IMR-90 (cell line): ENCODE results near the gene SH3GL2. TPM values are rescaled to one million over a fixed set of nuclear protein-coding genes. Genes with fewer than 3 reads are reported as not detected.

Source experiments
- ATAC-seq: fragments of 200-7000 bp; cut with Tn5 transposase; 2 replicates; pipeline ENCODE4 v1.9.1; 2020; ENCODE audit warnings: low read depth, mild to moderate bottlenecking, moderate library complexity
- BruUV-seq: library from RNA; stranded (reverse); fragments of 400-500 nt; replicated peaks from 2 replicates; lab custom pipeline; 2021; lab: Mats Ljungman, UMichigan
- CTCF ChIA-PET: fragments of 300-600 bp; formaldehyde crosslinking; extraction: SDS; loops from one replicate; lab custom pipeline; 2021; ENCODE audit warnings: antibody characterized with exemption; lab: Yijun Ruan, JAX
- POLR2A ChIA-PET: fragments of 300-600 bp; sonication (Branson Sonifier 250); formaldehyde crosslinking; loops from one replicate; lab custom pipeline; 2022; ENCODE audit warnings: antibody characterized with exemption; ENCODE audit not compliant: unreplicated experiment; lab: Charles Lee
- DNase-seq: peaks from one replicate; pipeline ENCODE4 v3.0.0; 2013
- H2AFZ ChIP-seq: replicated peaks from 2 replicates; pipeline ENCODE3; 2013; ENCODE audit warnings: low read length, mild to moderate bottlenecking; ENCODE audit not compliant: poor library complexity
- H2AK5ac ChIP-seq: 2 replicates; pipeline ENCODE4 v1.6.1; 2013; ENCODE audit warnings: low read depth, low read length, inconsistent platforms
- H2AK9ac ChIP-seq: replicated peaks from 2 replicates; pipeline ENCODE3; 2013; ENCODE audit warnings: mild to moderate bottlenecking, low read depth, low read length, moderate library complexity; ENCODE audit not compliant: poor library complexity
- H2BK120ac ChIP-seq: 2 replicates; pipeline ENCODE4 v1.6.1; 2013; ENCODE audit warnings: low read depth, low read length, inconsistent platforms
- H2BK15ac ChIP-seq: 3 replicates; pipeline ENCODE4 v1.6.1; 2013; ENCODE audit warnings: low read depth, low read length, inconsistent platforms
- H2BK20ac ChIP-seq: 2 replicates; pipeline ENCODE4 v1.6.1; 2013; ENCODE audit warnings: low read depth, mild to moderate bottlenecking, inconsistent platforms, low read length, moderate library complexity
- H2BK5ac ChIP-seq: 2 replicates; pipeline ENCODE4 v1.6.1; 2013; ENCODE audit warnings: mild to moderate bottlenecking, low read depth, low read length, inconsistent platforms; ENCODE audit not compliant: poor library complexity, severe bottlenecking
- H3K14ac ChIP-seq: replicated peaks from 2 replicates; pipeline ENCODE4 v1.6.1; 2013; ENCODE audit warnings: low read depth, low read length, inconsistent platforms
- H3K18ac ChIP-seq: 2 replicates; pipeline ENCODE4 v1.6.1; 2013; ENCODE audit warnings: low read depth, low read length, control low read depth
- H3K23ac ChIP-seq: 2 replicates; pipeline ENCODE4 v1.6.1; 2013; ENCODE audit warnings: low read depth, low read length, inconsistent platforms
- H3K27ac ChIP-seq: 2 replicates; pipeline ENCODE4 v1.5.1; 2013; ENCODE audit warnings: mild to moderate bottlenecking, control low read depth, low read length; ENCODE audit not compliant: insufficient read depth
- H3K27me3 ChIP-seq: 2 replicates; pipeline ENCODE4 v1.6.1; 2013; ENCODE audit warnings: low read length; ENCODE audit not compliant: control insufficient read depth, insufficient read depth
- H3K36me3 ChIP-seq: 2 replicates; pipeline ENCODE4 v1.6.1; 2013; ENCODE audit warnings: low read length, mixed read lengths; ENCODE audit not compliant: control insufficient read depth, insufficient read depth
- H3K4ac ChIP-seq: 2 replicates; pipeline ENCODE4 v1.6.1; 2013; ENCODE audit warnings: low read depth, low read length, inconsistent platforms
- H3K4me1 ChIP-seq: 2 replicates; pipeline ENCODE4 v1.6.1; 2013; ENCODE audit warnings: low read length, mixed read lengths; ENCODE audit not compliant: control insufficient read depth, insufficient read depth
- H3K4me2 ChIP-seq: 2 replicates; pipeline ENCODE4 v1.6.1; 2013; ENCODE audit warnings: low read depth, mild to moderate bottlenecking, control low read depth, low read length, moderate library complexity
- H3K4me3 ChIP-seq: 2 replicates; pipeline ENCODE4 v1.5.1; 2013; ENCODE audit warnings: low read depth, mild to moderate bottlenecking, control low read depth, low read length, moderate library complexity; ENCODE audit not compliant: insufficient read depth
- H3K56ac ChIP-seq: 2 replicates; pipeline ENCODE4 v1.6.1; 2013; ENCODE audit warnings: low read length, inconsistent platforms; ENCODE audit not compliant: insufficient read depth; ENCODE audit errors: extremely low read depth
- H3K79me1 ChIP-seq, 2 experiments: 2 replicates each; pipeline ENCODE4 v1.6.1; 2013; ENCODE audit warnings: low read length in 2 of 2, inconsistent platforms in 1 of 2, low read depth in 1 of 2
- H3K9ac ChIP-seq: 2 replicates; pipeline ENCODE4 v1.6.1; 2013; ENCODE audit warnings: low read depth, low read length, control low read depth
- H3K9me1 ChIP-seq: 2 replicates; pipeline ENCODE4 v1.6.1; 2013; ENCODE audit warnings: low read length, inconsistent platforms; ENCODE audit not compliant: insufficient read depth
- H3K9me3 ChIP-seq: 2 replicates; pipeline ENCODE4 v1.6.1; 2013; ENCODE audit warnings: low read length; ENCODE audit not compliant: control insufficient read depth, insufficient read depth
- H4K20me1 ChIP-seq: 2 replicates; pipeline ENCODE4 v1.6.1; 2013; ENCODE audit warnings: low read length, inconsistent platforms; ENCODE audit not compliant: insufficient read depth
- H4K5ac ChIP-seq: 2 replicates; pipeline ENCODE4 v1.6.1; 2013; ENCODE audit warnings: mild to moderate bottlenecking, low read depth, low read length, control low read depth
- H4K8ac ChIP-seq, 2 experiments: 2 replicates each; pipeline ENCODE4 v1.6.1; 2013; ENCODE audit warnings: low read depth in 2 of 2, low read length in 2 of 2, control low read depth in 1 of 2, inconsistent platforms in 1 of 2
- H4K91ac ChIP-seq: 2 replicates; pipeline ENCODE4 v1.6.1; 2013; ENCODE audit warnings: low read depth, low read length, inconsistent platforms; ENCODE audit not compliant: insufficient read depth
- MAFK ChIP-seq: IDR thresholded peaks from 2 replicates; pipeline ENCODE4 v1.6.1; 2012; ENCODE audit warnings: low read depth, low read length, improper control_type of control experiment
- WGBS, 2 experiments: methylation state at CpG; one replicate each; pipeline versions ENCODE4 v1.1.5 to v1.1.7; 2013; ENCODE audit warnings: missing lambda C conversion rate in 2 of 2; ENCODE audit not compliant: insufficient read length in 1 of 2; ENCODE audit errors: extremely low coverage in 2 of 2; 5-methylcytosine and 5-hydroxymethylcytosine counted together
- dilution Hi-C: fragments of 300-500 bp; cut with HindIII; formaldehyde crosslinking; loops from one replicate; pipeline ENCODE4 v1.14.3; 2018; ENCODE audit warnings: low sequenced_read_pairs; ENCODE audit not compliant: unreplicated experiment
- in situ Hi-C: fragments of 300-500 bp; cut with MboI; formaldehyde crosslinking; loops from 3 replicates; pipeline ENCODE4 v1.14.3; 2019; ENCODE audit warnings: low sequenced_read_pairs, inconsistent platforms, mixed read lengths
- intact Hi-C: fragments of 100-400 bp; cut with micrococcal nuclease; formaldehyde crosslinking; loops from 2 replicates; pipeline ENCODE4 v1.10.0; 2022
- polyA plus RNA-seq, 3 experiments: library from polyadenylated mRNA; depleted of rRNA; stranded (reverse); fragments of >200 nt; gene quantifications; 2 replicates each; pipeline ENCODE4 v1.2.3, GENCODE V29; 2012; ENCODE audit warnings: low replicate concordance in 1 of 3
- total RNA-seq: library from RNA; depleted of rRNA; stranded (reverse); fragments of >200 nt; gene quantifications from 2 replicates; pipeline ENCODE4 v1.2.3, GENCODE V29; 2012

SH3GL2 gene
- total and polyA plus RNA-seq, 2 of the 4 experiments (the other 2 are of a cell fraction) = under 0.01 to 0.05 TPM

- dilution Hi-C loops = no loop called here
- H3K18ac ChIP-seq = no peak overlapping the region
- H3K4me2 ChIP-seq = no peak overlapping the region
- H3K4ac ChIP-seq = no peak overlapping the region
- H3K27me3 ChIP-seq = no peaks in the 10 kb centered on the region
- H2BK15ac ChIP-seq = no peak overlapping the region
- WGBS, 2 experiments = no CpG with 5 or more reads among the region's 1 CpG
- no peak for TF ChIP-seq MAFK
- H2BK5ac ChIP-seq = no peak overlapping the region
- no peak overlapping the region for H3K14ac ChIP-seq
- no peak overlapping the region for H4K91ac ChIP-seq
- no peak overlapping the region for H4K8ac ChIP-seq
- POLR2A ChIA-PET = no interaction called here
- no peak overlapping the region for H2BK120ac ChIP-seq
- H3K9me1 ChIP-seq = no peaks in the 10 kb centered on the region
- no peak overlapping the region for H2AFZ ChIP-seq
- no peak for DNase-seq
- no peak overlapping the region for H3K9ac ChIP-seq
- no peaks in the 10 kb centered on the region for H3K4me1 ChIP-seq
- no TSS peak for BruUV-seq
- no peak overlapping the region for H3K23ac ChIP-seq
- no peak overlapping the region for H2AK5ac ChIP-seq
- H4K20me1 ChIP-seq = no peaks in the 10 kb centered on the region
- in situ Hi-C loops = no loop called here
- no peak for ATAC-seq
- H3K36me3 ChIP-seq = no peaks in the 10 kb centered on the region
- H2BK20ac ChIP-seq = no peak overlapping the region
- H3K27ac ChIP-seq = no peak overlapping the region
- H2AK9ac ChIP-seq = no peak overlapping the region
- H4K5ac ChIP-seq = no peak overlapping the region
- H3K9me3 ChIP-seq = no peaks in the 10 kb centered on the region
- intact Hi-C loops = no loop called here
- CTCF ChIA-PET = no interaction called here
- H3K4me3 ChIP-seq = no peak overlapping the region
- H3K79me1 ChIP-seq = no peaks in the 10 kb centered on the region
- H3K56ac ChIP-seq = no peak overlapping the region
These were observed 72.9 kb downstream of the SH3GL2 start for GRCh38 chr9:17651725-17652124.
